Measurements from ENCODE around the gene CAPN12. TPM values are rescaled to one million over a fixed set of nuclear protein-coding genes. Genes with fewer than 3 reads are reported as not detected.

Gene CAPN12
- total RNA-seq, 4 donors from 2014 or later: 0.83 to 2.1 (median 1.6) TPM

DNA sequence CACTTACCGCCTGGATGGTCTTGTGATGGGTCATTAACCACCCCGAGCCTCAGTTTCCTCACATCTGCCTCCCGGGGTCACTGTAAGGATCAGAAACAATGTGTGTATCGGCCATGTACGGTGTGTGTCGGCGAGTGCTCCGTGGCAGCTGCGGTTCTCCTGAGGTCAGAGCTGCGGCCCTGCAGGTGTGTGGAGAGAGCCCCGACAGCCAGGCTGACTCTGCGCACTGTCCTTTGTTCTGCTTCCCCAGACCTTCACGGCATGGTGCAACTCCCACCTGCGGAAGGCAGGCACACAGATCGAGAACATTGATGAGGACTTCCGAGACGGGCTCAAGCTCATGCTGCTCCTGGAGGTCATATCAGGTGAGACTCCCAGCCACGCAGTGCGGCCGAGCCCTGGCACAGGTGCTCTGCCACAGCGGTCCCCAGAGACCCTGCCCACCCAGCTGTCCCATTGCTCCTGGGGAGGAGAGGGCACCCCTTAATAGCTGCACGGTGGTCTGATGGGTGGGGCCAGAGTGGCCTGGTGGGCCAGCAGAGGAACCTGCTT, 43.8 kb downstream of the CAPN12 start:
- Histone ChIP-seq H3K9me3 (no peaks in the 10 kb centered on the region), H3K27ac (replicated peaks in 1 of 4) (peak overlapping the region; percentile 92 to 98 (median 96)), H3K4me3 (no peak overlapping the region), H3K4me1 (peaks cover 87 to 100% (median 99%) of the 10 kb centered on the region in 4 donors), H3K27me3 (no peaks in the 10 kb centered on the region), H3K36me3 (peaks cover 12 to 71% (median 49%) of the 10 kb centered on the region in 4 donors)
- TF ChIP-seq POLR2A (IDR thresholded peaks at IDR 0.05; ENCODE audit: low read depth) (no peak), POLR2AphosphoS5 (IDR thresholded peaks at IDR 0.05) (no peak), EP300 (IDR thresholded peaks at IDR 0.05) (no peak)
- TF ChIP-seq, protein P1, sequence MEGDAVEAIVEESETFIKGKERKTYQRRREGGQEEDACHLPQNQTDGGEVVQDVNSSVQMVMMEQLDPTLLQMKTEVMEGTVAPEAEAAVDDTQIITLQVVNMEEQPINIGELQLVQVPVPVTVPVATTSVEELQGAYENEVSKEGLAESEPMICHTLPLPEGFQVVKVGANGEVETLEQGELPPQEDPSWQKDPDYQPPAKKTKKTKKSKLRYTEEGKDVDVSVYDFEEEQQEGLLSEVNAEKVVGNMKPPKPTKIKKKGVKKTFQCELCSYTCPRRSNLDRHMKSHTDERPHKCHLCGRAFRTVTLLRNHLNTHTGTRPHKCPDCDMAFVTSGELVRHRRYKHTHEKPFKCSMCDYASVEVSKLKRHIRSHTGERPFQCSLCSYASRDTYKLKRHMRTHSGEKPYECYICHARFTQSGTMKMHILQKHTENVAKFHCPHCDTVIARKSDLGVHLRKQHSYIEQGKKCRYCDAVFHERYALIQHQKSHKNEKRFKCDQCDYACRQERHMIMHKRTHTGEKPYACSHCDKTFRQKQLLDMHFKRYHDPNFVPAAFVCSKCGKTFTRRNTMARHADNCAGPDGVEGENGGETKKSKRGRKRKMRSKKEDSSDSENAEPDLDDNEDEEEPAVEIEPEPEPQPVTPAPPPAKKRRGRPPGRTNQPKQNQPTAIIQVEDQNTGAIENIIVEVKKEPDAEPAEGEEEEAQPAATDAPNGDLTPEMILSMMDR (IDR thresholded peaks at IDR 0.05): no peak
- DNase-seq (ENCODE audit: extremely low spot score): no peak
- WGBS: 86% methylated on average over 13 of the region's 22 CpGs
- intact Hi-C loops (cut with DNase I): no loop called here

DNA sequence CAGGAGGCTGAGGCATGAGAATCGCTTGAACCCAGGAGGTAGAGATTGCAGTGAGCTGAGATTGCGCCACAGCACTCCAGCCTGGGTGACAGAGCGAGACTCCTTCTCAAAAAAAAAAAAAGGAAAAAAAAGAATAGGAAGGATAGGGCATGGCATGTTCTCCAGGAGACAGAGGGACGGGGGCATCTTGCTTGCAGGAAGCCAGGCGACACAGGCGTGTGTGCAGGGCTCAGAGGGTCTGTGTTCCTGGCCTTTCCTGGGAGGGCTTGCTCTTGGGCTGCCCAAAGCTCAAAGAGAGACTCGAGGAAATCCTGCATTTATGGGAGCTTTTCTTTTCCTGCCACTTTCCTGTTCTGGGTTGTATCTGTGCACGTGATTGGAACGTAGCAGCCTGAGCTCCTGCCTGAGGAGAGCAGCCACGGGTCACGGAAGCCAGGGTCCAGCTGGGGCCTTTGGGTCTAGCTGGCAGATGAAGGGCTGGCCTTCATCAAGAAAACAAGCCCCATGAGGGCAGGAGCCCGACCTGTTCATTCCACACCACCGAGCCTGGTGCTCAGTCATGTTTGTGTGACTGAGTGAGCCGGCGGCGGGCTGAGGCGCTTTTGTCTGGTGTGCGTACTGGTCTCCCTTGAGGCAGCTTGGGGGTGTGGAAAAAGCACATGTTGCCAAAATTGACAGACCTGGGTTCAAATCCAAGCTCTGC, 44.5 kb downstream of the CAPN12 start:
- Histone ChIP-seq H3K4me3 (no peak overlapping the region), H3K27me3 (no peaks in the 10 kb centered on the region), H3K4me1 (peaks cover 87 to 100% (median 99%) of the 10 kb centered on the region in 4 donors), H3K27ac (replicated peaks in 1 of 4) (peak overlapping the region; percentile 92 to 98 (median 96)), H3K9me3 (no peaks in the 10 kb centered on the region), H3K36me3 (peaks cover 6 to 66% (median 43%) of the 10 kb centered on the region in 4 donors)
- intact Hi-C loops (cut with DNase I): no loop called here
- no peak for DNase-seq (ENCODE audit: extremely low spot score)
- WGBS: 82% methylated on average over 18 of the region's 18 CpGs
- no peak for TF ChIP-seq POLR2AphosphoS5 (IDR thresholded peaks at IDR 0.05)
- TF ChIP-seq EP300 (IDR thresholded peaks at IDR 0.05): no peak
- no peak for TF ChIP-seq POLR2A (IDR thresholded peaks at IDR 0.05; ENCODE audit: low read depth)
- TF ChIP-seq, protein P1 (IDR thresholded peaks at IDR 0.05): no peak

DNA sequence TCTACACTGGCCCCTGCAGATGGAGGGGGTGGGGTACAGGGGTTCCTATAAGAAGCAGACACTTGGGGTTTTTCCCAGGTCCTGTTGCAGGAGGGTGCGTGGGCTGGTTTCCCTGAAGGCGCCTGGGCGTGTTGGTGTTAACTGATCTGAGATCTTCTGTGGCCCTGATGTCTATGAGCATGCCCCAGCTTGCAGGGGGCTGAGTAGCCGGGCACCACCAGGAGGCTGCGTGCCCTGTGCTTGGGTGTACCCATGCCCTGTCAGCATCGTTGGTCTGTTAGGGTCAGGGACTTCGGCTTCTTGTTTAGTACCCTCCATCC, 45.3 kb downstream of the CAPN12 start:
- no peak for DNase-seq (ENCODE audit: extremely low spot score)
- Histone ChIP-seq H3K9me3 (no peaks in the 10 kb centered on the region), H3K36me3 (peaks cover 0 to 63% (median 35%) of the 10 kb centered on the region in 4 donors), H3K4me1 (peaks cover 91 to 100% (median 100%) of the 10 kb centered on the region in 4 donors), H3K27ac (replicated peaks in 1 of 4) (peak overlapping the region; percentile 92 to 98 (median 96)), H3K4me3 (no peak overlapping the region), H3K27me3 (no peaks in the 10 kb centered on the region)
- TF ChIP-seq POLR2A (IDR thresholded peaks at IDR 0.05; ENCODE audit: low read depth) (no peak), POLR2AphosphoS5 (IDR thresholded peaks at IDR 0.05) (no peak), EP300 (IDR thresholded peaks at IDR 0.05) (no peak)
- TF ChIP-seq, protein P1 (IDR thresholded peaks at IDR 0.05): no peak
- 66% methylated on average over 6 of the region's 7 CpGs for WGBS
- intact Hi-C loops (cut with DNase I): no loop called here

DNA sequence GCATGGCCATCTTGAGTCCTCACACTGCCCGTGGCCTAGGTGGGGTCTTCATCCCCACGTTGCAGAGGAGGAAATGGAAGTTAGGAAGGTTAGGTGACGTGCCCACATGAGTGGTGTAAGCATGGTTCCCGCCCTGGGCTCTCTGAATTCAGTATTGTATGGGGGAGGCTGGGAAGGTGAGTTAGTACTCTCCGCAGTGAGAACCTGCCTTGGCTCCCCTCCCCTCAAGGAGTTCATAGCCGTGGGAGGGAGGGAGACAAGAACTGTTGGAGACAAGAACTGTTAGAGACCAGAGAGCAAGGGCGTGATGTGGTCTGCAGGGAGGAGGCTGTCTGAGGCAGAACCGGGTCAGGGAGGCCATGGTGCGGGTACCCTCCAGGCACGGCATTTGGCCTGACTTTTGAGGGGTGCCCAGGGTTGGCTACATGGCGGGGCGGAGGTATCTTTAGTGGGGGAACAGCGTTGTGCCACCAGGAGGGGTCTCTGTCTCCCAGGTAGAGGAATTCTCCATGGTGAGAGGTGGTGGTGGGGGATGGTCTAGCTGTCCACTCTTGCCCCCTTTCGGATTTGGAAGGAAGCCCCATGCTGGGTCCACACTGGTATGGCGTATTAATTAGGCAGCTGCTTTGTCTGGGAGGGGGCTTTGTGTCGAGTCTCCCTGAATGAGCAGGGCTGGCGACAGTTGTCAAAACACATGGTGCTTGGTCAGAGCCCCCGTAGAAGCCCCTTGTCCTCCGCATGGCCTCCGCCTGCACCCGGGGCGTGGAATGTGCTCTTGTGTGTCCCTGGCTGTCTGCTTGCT, 45.8 kb downstream of the CAPN12 start:
- peaks cover 0 to 57% (median 29%) of the 10 kb centered on the region in 4 donors for H3K36me3 ChIP-seq
- WGBS: 72% methylated on average over 15 of the region's 22 CpGs
- H3K4me3 ChIP-seq: no peak overlapping the region
- H3K27me3 ChIP-seq: no peaks in the 10 kb centered on the region
- TF ChIP-seq EP300 (IDR thresholded peaks at IDR 0.05) (no peak), POLR2A (IDR thresholded peaks at IDR 0.05; ENCODE audit: low read depth) (no peak), POLR2AphosphoS5 (IDR thresholded peaks at IDR 0.05) (no peak)
- TF ChIP-seq, protein P1 (IDR thresholded peaks at IDR 0.05): no peak
- intact Hi-C loops (cut with DNase I): no loop called here
- peak overlapping the region; percentile 92 to 98 (median 96) for H3K27ac ChIP-seq (replicated peaks in 1 of 4)
- no peak for DNase-seq (ENCODE audit: extremely low spot score)
- peaks cover 93 to 100% (median 100%) of the 10 kb centered on the region in 4 donors for H3K4me1 ChIP-seq
- H3K9me3 ChIP-seq: no peaks in the 10 kb centered on the region

Data from esophagus muscularis mucosa (tissue), 4 donors.